Measurements from ENCODE around the gene TMEM125. TPM values are rescaled to one million over a fixed set of nuclear protein-coding genes. Genes with fewer than 3 reads are reported as not detected.

The TMEM125 gene
- polyA plus RNA-seq, 1 experiment, result 0.17 TPM

- H3K27me3 ChIP-seq (ENCODE audit: control insufficient read depth, insufficient read depth, low read length), result no peaks in the 10 kb centered on the region
- CTCF ChIA-PET, result interaction anchor here (0.8 to 1.3 kb wide), 3 partner anchors 9 to 41 kb away, joined by 3 read pairs; no protein-coding TSS in a partner anchor
- peak; percentile 18; the same call in 1 of the 2 replicates for TF ChIP-seq CTCF (IDR thresholded peaks at IDR 0.05; ENCODE audit: insufficient read depth, low read depth, low read length)
- POLR2A ChIA-PET, result no interaction called here
- DNase-seq (ENCODE audit: low read depth), result no peak
- no peak overlapping the region for H3K4me3 ChIP-seq (ENCODE audit: low read depth, low read length)
- H3K36me3 ChIP-seq (ENCODE audit: control insufficient read depth, insufficient read depth, low read length), result no peaks in the 10 kb centered on the region
Measured at GRCh38 chr1:43316738-43317520, 47.1 kb downstream of the TMEM125 start.

- Histone ChIP-seq H3K4me3 (ENCODE audit: low read depth, low read length) (no peak overlapping the region), H3K36me3 (ENCODE audit: control insufficient read depth, insufficient read depth, low read length) (no peaks in the 10 kb centered on the region), H3K27me3 (ENCODE audit: control insufficient read depth, insufficient read depth, low read length) (no peaks in the 10 kb centered on the region)
- CTCF ChIA-PET, result interaction anchor here (0.6 to 1.3 kb wide), 2 partner anchors 8 to 11 kb away, joined by 3 read pairs; no protein-coding TSS in a partner anchor
- no peak for DNase-seq (ENCODE audit: low read depth)
- POLR2A ChIA-PET, result no interaction called here
- no peak for TF ChIP-seq CTCF (IDR thresholded peaks at IDR 0.05; ENCODE audit: insufficient read depth, low read depth, low read length)
Measured at GRCh38 chr1:43317817-43318471, 48.2 kb downstream of the TMEM125 start.

- H3K4me3 ChIP-seq (ENCODE audit: low read depth, low read length), result no peak overlapping the region
- TF ChIP-seq CTCF (IDR thresholded peaks at IDR 0.05; ENCODE audit: insufficient read depth, low read depth, low read length), result no peak
- POLR2A ChIA-PET, result no interaction called here
- no peak for DNase-seq (ENCODE audit: low read depth)
- H3K36me3 ChIP-seq (ENCODE audit: control insufficient read depth, insufficient read depth, low read length), result no peaks in the 10 kb centered on the region
- H3K27me3 ChIP-seq (ENCODE audit: control insufficient read depth, insufficient read depth, low read length), result no peaks in the 10 kb centered on the region
- CTCF ChIA-PET, result interaction anchor here (0.6 kb wide), 1 partner anchor 12 kb away, joined by 3 read pairs; no protein-coding TSS in a partner anchor
Measured at GRCh38 chr1:43318831-43319230, 49.0 kb downstream of the TMEM125 start.

- CTCF ChIA-PET, result no interaction called here
- TF ChIP-seq CTCF (IDR thresholded peaks at IDR 0.05; ENCODE audit: insufficient read depth, low read depth, low read length), result no peak
- no peaks in the 10 kb centered on the region for H3K27me3 ChIP-seq (ENCODE audit: control insufficient read depth, insufficient read depth, low read length)
- POLR2A ChIA-PET, result no interaction called here
- H3K4me3 ChIP-seq (ENCODE audit: low read depth, low read length), result no peak overlapping the region
- DNase-seq (ENCODE audit: low read depth), result no peak
- H3K36me3 ChIP-seq (ENCODE audit: control insufficient read depth, insufficient read depth, low read length), result no peaks in the 10 kb centered on the region
Measured at GRCh38 chr1:43319288-43319687, 49.5 kb downstream of the TMEM125 start.

GRCh38 chr1:43319766-43320165, 50.0 kb downstream of the TMEM125 start:
- ChIA-PET POLR2A (no interaction called here), CTCF (interaction anchor here (0.8 kb wide), 1 partner anchor 13 kb away, joined by 4 read pairs; no protein-coding TSS in a partner anchor)
- Histone ChIP-seq H3K27me3 (ENCODE audit: control insufficient read depth, insufficient read depth, low read length) (no peaks in the 10 kb centered on the region), H3K36me3 (ENCODE audit: control insufficient read depth, insufficient read depth, low read length) (no peaks in the 10 kb centered on the region), H3K4me3 (ENCODE audit: low read depth, low read length) (no peak overlapping the region)
- TF ChIP-seq CTCF (IDR thresholded peaks at IDR 0.05; ENCODE audit: insufficient read depth, low read depth, low read length), result no peak
- DNase-seq (ENCODE audit: low read depth), result no peak

Measured in BJ (cell line).